UCSD-AML1 (cell line): ENCODE results near the gene BTBD7.

Source experiments
- DNase-seq: peaks from one replicate; lab custom pipeline; 2025; ENCODE audit not compliant: unreplicated experiment; lab: John Stamatoyannopoulos, UW

Gene BTBD7

GRCh38 chr14:93199031-93199430, 133.8 kb downstream of the BTBD7 start:
- DNase-seq, result no peak

GRCh38 chr14:93195316-93195999, 137.4 kb downstream of the BTBD7 start:
- no peak for DNase-seq
